ENCODE data around the gene SPATA32. TPM values are rescaled to one million over a fixed set of nuclear protein-coding genes. Genes with fewer than 3 reads are reported as not detected.

SPATA32 gene
- total RNA-seq, 1 experiment from 2014 or later, result not detected

DNA sequence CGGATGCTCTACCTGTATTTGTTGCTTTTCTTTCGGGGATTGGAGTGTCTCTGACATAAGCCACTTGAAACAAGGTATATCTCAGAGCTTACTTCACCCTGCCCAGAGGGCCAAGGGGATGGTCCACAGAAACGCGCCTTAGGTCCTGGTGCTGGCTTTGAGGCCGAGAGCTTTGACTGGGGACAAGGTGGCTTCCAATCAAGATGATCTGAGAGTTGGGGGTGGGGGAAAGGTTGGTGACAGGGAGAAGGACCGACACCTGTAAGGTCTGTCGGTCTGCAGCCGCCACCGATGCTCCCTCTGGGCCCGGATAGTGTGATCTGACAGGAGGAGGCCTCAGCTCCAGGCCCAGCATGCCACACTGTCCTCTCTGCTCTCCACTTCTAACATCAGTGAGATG, 21.8 kb upstream of the SPATA32 start:
- POLR2A ChIA-PET, result interaction anchor here (0.7 to 2.5 kb wide), 3 partner anchors 10 to 98 kb away, joined by 3 to 9 read pairs (median 3); no protein-coding TSS in a partner anchor
- CTCF ChIA-PET, result interaction anchor here (0.6 to 16.2 kb wide), 4 partner anchors 10 to 108 kb away, joined by 3 to 229 read pairs (median 4); no protein-coding TSS in a partner anchor
- Mint-ChIP-seq H3K9me3 (ENCODE audit: unreplicated experiment) (no peaks in the 10 kb centered on the region), H3K4me3 (ENCODE audit: unreplicated experiment) (no peak overlapping the region), H3K4me1 (ENCODE audit: insufficient read depth, unreplicated experiment) (no peaks in the 10 kb centered on the region), H3K36me3 (ENCODE audit: insufficient read depth, unreplicated experiment) (peaks cover 94% of the 10 kb centered on the region), H3K27me3 (ENCODE audit: insufficient read depth, unreplicated experiment) (no peaks in the 10 kb centered on the region), H3K27ac (ENCODE audit: low read depth, unreplicated experiment) (peak overlapping the region; percentile 69)
- BruUV-seq (replicated peaks), result no TSS peak
- TF ChIP-seq, protein P1, sequence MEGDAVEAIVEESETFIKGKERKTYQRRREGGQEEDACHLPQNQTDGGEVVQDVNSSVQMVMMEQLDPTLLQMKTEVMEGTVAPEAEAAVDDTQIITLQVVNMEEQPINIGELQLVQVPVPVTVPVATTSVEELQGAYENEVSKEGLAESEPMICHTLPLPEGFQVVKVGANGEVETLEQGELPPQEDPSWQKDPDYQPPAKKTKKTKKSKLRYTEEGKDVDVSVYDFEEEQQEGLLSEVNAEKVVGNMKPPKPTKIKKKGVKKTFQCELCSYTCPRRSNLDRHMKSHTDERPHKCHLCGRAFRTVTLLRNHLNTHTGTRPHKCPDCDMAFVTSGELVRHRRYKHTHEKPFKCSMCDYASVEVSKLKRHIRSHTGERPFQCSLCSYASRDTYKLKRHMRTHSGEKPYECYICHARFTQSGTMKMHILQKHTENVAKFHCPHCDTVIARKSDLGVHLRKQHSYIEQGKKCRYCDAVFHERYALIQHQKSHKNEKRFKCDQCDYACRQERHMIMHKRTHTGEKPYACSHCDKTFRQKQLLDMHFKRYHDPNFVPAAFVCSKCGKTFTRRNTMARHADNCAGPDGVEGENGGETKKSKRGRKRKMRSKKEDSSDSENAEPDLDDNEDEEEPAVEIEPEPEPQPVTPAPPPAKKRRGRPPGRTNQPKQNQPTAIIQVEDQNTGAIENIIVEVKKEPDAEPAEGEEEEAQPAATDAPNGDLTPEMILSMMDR (IDR thresholded peaks at IDR 0.05; ENCODE audit: unreplicated experiment), result no peak
- intact Hi-C loops (cut with micrococcal nuclease), result no loop called here
- DNase-seq (ENCODE audit: unreplicated experiment), result no peak

DNA sequence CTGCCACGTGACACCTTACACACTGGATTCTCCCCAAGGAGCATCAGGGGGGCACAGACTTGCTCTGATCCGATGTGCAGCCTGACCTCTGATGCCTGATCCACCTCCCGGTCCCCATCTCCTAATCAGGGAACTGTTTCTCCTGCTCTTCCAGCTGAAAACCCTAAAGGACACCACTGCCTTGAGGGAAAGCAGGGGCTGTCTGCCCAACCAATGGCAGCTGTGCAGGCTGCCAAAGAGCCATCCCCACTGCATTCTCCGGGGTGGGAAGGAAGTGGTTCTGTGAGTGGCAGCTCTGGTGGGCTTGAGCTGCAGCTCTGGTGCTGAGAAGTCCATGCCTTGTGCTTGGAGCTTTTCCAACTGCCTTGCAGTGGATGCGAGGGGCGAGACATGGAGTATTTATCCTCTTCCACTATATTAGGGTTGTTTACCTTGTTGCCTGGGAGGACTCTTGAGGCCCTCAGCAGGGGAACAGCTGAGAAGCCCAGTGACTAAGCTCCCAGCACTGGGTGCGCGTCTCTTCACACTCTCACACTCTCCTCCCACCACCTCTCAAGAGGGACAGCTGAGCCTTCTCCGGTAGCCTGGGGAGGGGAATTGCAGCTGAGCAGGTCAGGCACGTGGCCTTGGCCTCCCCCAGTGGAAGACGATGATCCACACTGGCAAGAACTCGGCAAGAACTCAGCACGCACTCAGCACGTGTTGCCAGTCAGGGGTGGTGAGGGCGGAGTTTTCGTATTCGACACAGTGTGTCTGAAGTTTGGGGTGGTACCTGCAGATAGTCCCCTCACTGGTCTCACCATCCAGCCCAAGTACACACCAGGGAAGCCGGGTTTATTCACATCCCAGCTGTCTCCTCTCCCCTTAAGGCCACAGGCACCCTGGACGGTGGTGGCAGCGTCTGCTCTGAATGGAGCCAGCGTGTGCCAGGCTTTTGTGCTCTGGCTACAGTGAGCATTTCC, 21.1 kb upstream of the SPATA32 start:
- H3K27ac Mint-ChIP-seq (ENCODE audit: low read depth, unreplicated experiment), result no peak overlapping the region
- no peak for DNase-seq (ENCODE audit: unreplicated experiment)
- no TSS peak for BruUV-seq (replicated peaks)
- ChIA-PET POLR2A (interaction anchor here (0.9 to 2.5 kb wide), 3 partner anchors 11 to 99 kb away, joined by 3 to 9 read pairs (median 3); partner anchors contain the start of gene MAP3K14), CTCF (interaction anchor here (0.6 to 16.2 kb wide), 4 partner anchors 10 to 108 kb away, joined by 3 to 229 read pairs (median 4); no protein-coding TSS in a partner anchor)
- no peaks in the 10 kb centered on the region for H3K27me3 Mint-ChIP-seq (ENCODE audit: insufficient read depth, unreplicated experiment)
- H3K4me3 Mint-ChIP-seq (ENCODE audit: unreplicated experiment), result no peak overlapping the region
- peaks cover 95% of the 10 kb centered on the region for H3K36me3 Mint-ChIP-seq (ENCODE audit: insufficient read depth, unreplicated experiment)
- intact Hi-C loops (cut with micrococcal nuclease), result no loop called here
- TF ChIP-seq, protein P1 (IDR thresholded peaks at IDR 0.05; ENCODE audit: unreplicated experiment), result no peak
- peaks cover under 1% of the 10 kb centered on the region for H3K4me1 Mint-ChIP-seq (ENCODE audit: insufficient read depth, unreplicated experiment)
- no peaks in the 10 kb centered on the region for H3K9me3 Mint-ChIP-seq (ENCODE audit: unreplicated experiment)

DNA sequence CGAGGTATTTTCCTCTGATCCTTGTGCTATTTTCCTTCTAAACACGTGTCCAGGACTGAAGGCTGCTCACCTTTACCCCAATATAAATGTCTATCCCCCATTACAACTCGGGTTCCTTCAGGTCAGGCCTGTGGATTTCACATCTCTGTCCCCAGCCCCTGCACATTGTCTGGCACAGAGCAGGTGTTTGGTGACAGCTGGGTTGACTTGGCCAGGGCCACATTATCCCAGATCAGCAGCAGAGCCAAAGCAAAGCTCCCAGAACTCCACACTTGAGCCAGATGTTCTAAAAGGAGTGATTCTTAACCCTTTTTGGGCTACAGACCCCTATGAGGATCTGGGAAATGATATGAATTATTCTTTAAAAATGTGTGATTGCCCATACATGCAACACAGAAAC, 18.0 kb upstream of the SPATA32 start:
- no TSS peak for BruUV-seq (replicated peaks)
- intact Hi-C loops (cut with micrococcal nuclease), result loop anchor here (5.0 kb wide), 1 partner anchor 63 kb away; no protein-coding TSS in a partner anchor
- Mint-ChIP-seq H3K27me3 (ENCODE audit: insufficient read depth, unreplicated experiment) (no peaks in the 10 kb centered on the region), H3K4me3 (ENCODE audit: unreplicated experiment) (no peak overlapping the region), H3K4me1 (ENCODE audit: insufficient read depth, unreplicated experiment) (peaks cover 9% of the 10 kb centered on the region), H3K9me3 (ENCODE audit: unreplicated experiment) (no peaks in the 10 kb centered on the region), H3K36me3 (ENCODE audit: insufficient read depth, unreplicated experiment) (peaks cover 80% of the 10 kb centered on the region), H3K27ac (ENCODE audit: low read depth, unreplicated experiment) (no peak overlapping the region)
- ChIA-PET CTCF (interaction anchor here (0.6 to 16.2 kb wide), 3 partner anchors 12 to 111 kb away, joined by 3 to 229 read pairs (median 31); no protein-coding TSS in a partner anchor), POLR2A (no interaction called here)
- no peak for DNase-seq (ENCODE audit: unreplicated experiment)
- TF ChIP-seq, protein P1 (IDR thresholded peaks at IDR 0.05; ENCODE audit: unreplicated experiment), result no peak

DNA sequence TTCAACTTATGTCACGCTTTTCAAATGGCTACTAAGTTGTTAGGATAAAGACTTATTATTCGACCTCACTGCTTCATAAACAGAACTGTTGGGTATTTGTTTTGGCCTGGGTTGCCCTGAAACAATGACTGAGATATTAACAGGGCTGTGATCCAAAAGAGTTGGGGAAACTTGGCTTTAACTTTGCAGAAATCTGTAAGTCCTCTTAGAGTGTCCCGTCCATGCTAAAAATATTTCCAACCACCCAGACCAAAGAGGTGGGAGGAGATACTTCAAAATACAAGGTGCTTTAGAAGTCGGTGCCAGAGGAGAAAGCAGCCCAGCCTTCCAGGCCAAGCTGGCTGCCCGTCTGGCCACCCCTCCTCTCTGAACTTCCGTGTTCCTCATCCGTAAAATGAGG, 16.1 kb upstream of the SPATA32 start:
- BruUV-seq (replicated peaks), result no TSS peak
- Mint-ChIP-seq H3K4me3 (ENCODE audit: unreplicated experiment) (no peak overlapping the region), H3K9me3 (ENCODE audit: unreplicated experiment) (no peaks in the 10 kb centered on the region), H3K27me3 (ENCODE audit: insufficient read depth, unreplicated experiment) (no peaks in the 10 kb centered on the region), H3K27ac (ENCODE audit: low read depth, unreplicated experiment) (no peak overlapping the region), H3K4me1 (ENCODE audit: insufficient read depth, unreplicated experiment) (peaks cover 9% of the 10 kb centered on the region), H3K36me3 (ENCODE audit: insufficient read depth, unreplicated experiment) (peaks cover 75% of the 10 kb centered on the region)
- intact Hi-C loops (cut with micrococcal nuclease), result loop anchor here (1.0 to 5.0 kb wide), 3 partner anchors 38 to 107 kb away; no protein-coding TSS in a partner anchor
- ChIA-PET POLR2A (interaction anchor here (0.6 to 3.5 kb wide), 7 partner anchors 16 to 119 kb away, joined by 4 to 32 read pairs (median 6); no protein-coding TSS in a partner anchor), CTCF (interaction anchor here (0.6 to 16.2 kb wide), 24 partner anchors 11 to 566 kb away, joined by 3 to 229 read pairs (median 8); partner anchors contain the start of gene MAP3K14)
- TF ChIP-seq, protein P1 (IDR thresholded peaks at IDR 0.05; ENCODE audit: unreplicated experiment), result no peak
- DNase-seq (ENCODE audit: unreplicated experiment), result no peak

Measured in MCF 10A (cell line).